Measurements from ENCODE around the gene HMGN4. TPM values are rescaled to one million over a fixed set of nuclear protein-coding genes. Genes with fewer than 3 reads are reported as not detected.

Gene HMGN4
- total RNA-seq (ENCODE audit: low replicate concordance) = 31.7 and 37.6 TPM in 2 replicates
- long read RNA-seq, transcript HMGN4-201 (2 exons, 1,225 nt) = major isoform, 177 of 209 reads
- long read RNA-seq, partial matches to known transcripts = 2 of 209 reads
- long read RNA-seq, other reads (novel, unspliced or antisense) = 30 of 209 reads

- Mint-ChIP-seq H3K27ac (peak within 1 kb of the TSS; percentile 98), H3K4me1 (ENCODE audit: unreplicated experiment) (peaks cover 14% of the 10 kb centered on the region), H3K36me3 (peaks cover 1% of the 10 kb centered on the region), H3K4me3 (peak within 1 kb of the TSS; percentile 93), H3K27me3 (peaks cover 7% of the 10 kb centered on the region), H3K9me3 (no peaks in the 10 kb centered on the region)
- TF ChIP-seq, protein P1, sequence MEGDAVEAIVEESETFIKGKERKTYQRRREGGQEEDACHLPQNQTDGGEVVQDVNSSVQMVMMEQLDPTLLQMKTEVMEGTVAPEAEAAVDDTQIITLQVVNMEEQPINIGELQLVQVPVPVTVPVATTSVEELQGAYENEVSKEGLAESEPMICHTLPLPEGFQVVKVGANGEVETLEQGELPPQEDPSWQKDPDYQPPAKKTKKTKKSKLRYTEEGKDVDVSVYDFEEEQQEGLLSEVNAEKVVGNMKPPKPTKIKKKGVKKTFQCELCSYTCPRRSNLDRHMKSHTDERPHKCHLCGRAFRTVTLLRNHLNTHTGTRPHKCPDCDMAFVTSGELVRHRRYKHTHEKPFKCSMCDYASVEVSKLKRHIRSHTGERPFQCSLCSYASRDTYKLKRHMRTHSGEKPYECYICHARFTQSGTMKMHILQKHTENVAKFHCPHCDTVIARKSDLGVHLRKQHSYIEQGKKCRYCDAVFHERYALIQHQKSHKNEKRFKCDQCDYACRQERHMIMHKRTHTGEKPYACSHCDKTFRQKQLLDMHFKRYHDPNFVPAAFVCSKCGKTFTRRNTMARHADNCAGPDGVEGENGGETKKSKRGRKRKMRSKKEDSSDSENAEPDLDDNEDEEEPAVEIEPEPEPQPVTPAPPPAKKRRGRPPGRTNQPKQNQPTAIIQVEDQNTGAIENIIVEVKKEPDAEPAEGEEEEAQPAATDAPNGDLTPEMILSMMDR (conservative IDR thresholded peaks at IDR 0.05) = no peak
- peak; percentile 86 for DNase-seq (ENCODE audit: extremely low spot score, unreplicated experiment)
These were observed at the start of gene HMGN4 for GRCh38 chr6:26537846-26538571. TSS of gene HMGN4 (plus strand) at chr6:26538366. CDS start at chr6:26545207, 6,841 bp downstream.

- H3K4me1 Mint-ChIP-seq (ENCODE audit: unreplicated experiment) = no peaks in the 10 kb centered on the region
- TF ChIP-seq, protein P1 (conservative IDR thresholded peaks at IDR 0.05) = no peak
- DNase-seq (ENCODE audit: extremely low spot score, unreplicated experiment) = no peak
- peaks cover 4% of the 10 kb centered on the region for H3K27me3 Mint-ChIP-seq
- H3K36me3 Mint-ChIP-seq = no peaks in the 10 kb centered on the region
- H3K9me3 Mint-ChIP-seq = no peaks in the 10 kb centered on the region
- peak overlapping the region; percentile 9 for H3K4me3 Mint-ChIP-seq
- H3K27ac Mint-ChIP-seq = peak overlapping the region; percentile 59
These were observed 47.9 kb upstream of the HMGN4 start for GRCh38 chr6:26489996-26490964.

- TF ChIP-seq, protein P1 (conservative IDR thresholded peaks at IDR 0.05) = no peak
- H3K36me3 Mint-ChIP-seq = no peaks in the 10 kb centered on the region
- H3K4me1 Mint-ChIP-seq (ENCODE audit: unreplicated experiment) = no peaks in the 10 kb centered on the region
- no peak overlapping the region for H3K4me3 Mint-ChIP-seq
- no peak for DNase-seq (ENCODE audit: extremely low spot score, unreplicated experiment)
- no peaks in the 10 kb centered on the region for H3K9me3 Mint-ChIP-seq
- H3K27me3 Mint-ChIP-seq = peaks cover 4% of the 10 kb centered on the region
- H3K27ac Mint-ChIP-seq = no peak overlapping the region
These were observed 46.6 kb upstream of the HMGN4 start for GRCh38 chr6:26491604-26492003.

DNA sequence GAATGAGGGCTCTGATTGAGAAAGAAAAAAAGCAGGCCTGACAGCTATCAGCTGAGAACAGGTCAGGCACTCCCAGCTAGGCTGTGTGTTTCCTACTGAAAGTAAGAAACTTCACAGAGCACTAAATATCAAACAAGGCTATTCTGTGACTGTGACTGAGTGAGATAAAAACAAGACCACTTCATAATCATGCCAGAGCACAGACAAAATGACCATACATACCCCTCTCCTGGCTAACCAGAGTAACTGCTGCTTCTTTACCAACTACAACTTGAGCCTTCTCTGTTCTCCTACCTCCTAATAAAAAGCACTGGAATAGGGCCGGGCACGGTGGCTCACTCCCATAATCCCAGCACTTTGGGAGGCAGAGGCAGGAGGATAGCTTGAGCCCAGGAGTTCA, 44.9 kb upstream of the HMGN4 start:
- H3K36me3 Mint-ChIP-seq = no peaks in the 10 kb centered on the region
- TF ChIP-seq, protein P1 (conservative IDR thresholded peaks at IDR 0.05) = peak; percentile 19
- H3K9me3 Mint-ChIP-seq = no peaks in the 10 kb centered on the region
- H3K27me3 Mint-ChIP-seq = peaks cover 9% of the 10 kb centered on the region
- H3K4me3 Mint-ChIP-seq = no peak overlapping the region
- H3K4me1 Mint-ChIP-seq (ENCODE audit: unreplicated experiment) = no peaks in the 10 kb centered on the region
- no peak overlapping the region for H3K27ac Mint-ChIP-seq
- DNase-seq (ENCODE audit: extremely low spot score, unreplicated experiment) = no peak

GRCh38 chr6:26494117-26494516, 44.0 kb upstream of the HMGN4 start:
- H3K36me3 Mint-ChIP-seq = no peaks in the 10 kb centered on the region
- peaks cover 9% of the 10 kb centered on the region for H3K27me3 Mint-ChIP-seq
- H3K27ac Mint-ChIP-seq = no peak overlapping the region
- no peaks in the 10 kb centered on the region for H3K9me3 Mint-ChIP-seq
- no peaks in the 10 kb centered on the region for H3K4me1 Mint-ChIP-seq (ENCODE audit: unreplicated experiment)
- TF ChIP-seq, protein P1 (conservative IDR thresholded peaks at IDR 0.05) = no peak
- H3K4me3 Mint-ChIP-seq = no peak overlapping the region
- DNase-seq (ENCODE audit: extremely low spot score, unreplicated experiment) = no peak

All from type B pancreatic cell (in vitro differentiated cells).